HEK293 (cell line): ENCODE measurements around the gene ZFHX3.

Source experiments
- CTCF ChIA-PET: fragments of 350-600 bp; formaldehyde crosslinking; extraction: SDS; loops from one replicate; lab custom pipeline; 2021; ENCODE audit warnings: antibody characterized with exemption; lab: Yijun Ruan, JAX
- POLR2A ChIA-PET: fragments of 300-600 bp; formaldehyde crosslinking; extraction: SDS; loops from one replicate; lab custom pipeline; 2020; ENCODE audit warnings: antibody characterized with exemption, inconsistent platforms; lab: Yijun Ruan, JAX
- H3K27ac ChIP-seq: fragments of 200-500 bp; sonication (Bioruptor generic); 2 replicates; pipeline ENCODE4 v1.5.1; 2014; ENCODE audit warnings: low read depth, low read length, control low read depth, inconsistent platforms; ENCODE audit errors: extremely low read depth
- H3K36me3 ChIP-seq, 2 experiments: fragments of 200-500 bp in 1 of 2; sonication (Bioruptor generic) in 1 of 2; 1 replicate in 1 of 2; 2 replicates in 1 of 2; pipeline ENCODE4 v1.5.1; 2014 to 2017; ENCODE audit warnings: inconsistent platforms in 2 of 2, low read length in 2 of 2; ENCODE audit not compliant: control insufficient read depth in 2 of 2, insufficient read depth in 1 of 2
- H3K4me1 ChIP-seq: fragments of 200-500 bp; sonication (Bioruptor generic); 2 replicates; pipeline ENCODE4 v1.5.1; 2014; ENCODE audit warnings: mild to moderate bottlenecking, low read length, inconsistent platforms; ENCODE audit not compliant: control insufficient read depth, insufficient read depth
- H3K4me3 ChIP-seq: 2 replicates; pipeline ENCODE4 v1.5.1; 2011; ENCODE audit warnings: low read depth, mild to moderate bottlenecking, control low read depth, low read length, moderate library complexity
- H3K9me3 ChIP-seq: fragments of 200-500 bp; sonication (Bioruptor generic); 2 replicates; pipeline ENCODE4 v1.5.1; 2014; ENCODE audit warnings: low read depth, low read length, inconsistent platforms; ENCODE audit not compliant: control insufficient read depth, insufficient read depth
- GLI4 ChIP-seq: fragments of 450-650 bp; formaldehyde crosslinking; IDR thresholded peaks from 2 replicates; pipeline ENCODE4 v1.5.1; 2016; ENCODE audit warnings: missing biosample characterization, missing genetic modification characterization
- KLF10 ChIP-seq: fragments of 450-650 bp; IDR thresholded peaks from 2 replicates; pipeline ENCODE4 v1.5.1; 2018; ENCODE audit warnings: missing biosample characterization, mild to moderate bottlenecking, missing genetic modification characterization
- PBX3 ChIP-seq: sonication (generic); formaldehyde crosslinking; IDR thresholded peaks from 2 replicates; pipeline ENCODE4 v1.8.1; 2022; ENCODE audit warnings: mild to moderate bottlenecking, moderate library complexity, missing genetic modification reagents
- ZNF138 ChIP-seq: fragments of 450-650 bp; formaldehyde crosslinking; IDR thresholded peaks from 2 replicates; pipeline ENCODE4 v1.5.1; 2016; ENCODE audit warnings: missing biosample characterization, missing genetic modification characterization, borderline replicate concordance
- ZNF146 ChIP-seq: fragments of 450-650 bp; formaldehyde crosslinking; IDR thresholded peaks from 2 replicates; pipeline ENCODE4 v1.5.1; 2016; ENCODE audit warnings: missing biosample characterization, missing genetic modification characterization
- ZNF23 ChIP-seq: fragments of 450-650 bp; formaldehyde crosslinking; IDR thresholded peaks from 2 replicates; pipeline ENCODE4 v1.5.1; 2016; ENCODE audit warnings: missing biosample characterization, missing genetic modification characterization, borderline replicate concordance
- ZNF350 ChIP-seq: fragments of 450-650 bp; formaldehyde crosslinking; IDR thresholded peaks from 2 replicates; pipeline ENCODE4 v1.5.0; 2017; ENCODE audit warnings: missing biosample characterization, mild to moderate bottlenecking, missing genetic modification characterization
- ZNF37A ChIP-seq: fragments of 450-650 bp; IDR thresholded peaks from 2 replicates; pipeline ENCODE4 v1.5.1; 2018; ENCODE audit warnings: missing biosample characterization, missing genetic modification characterization
- ZNF416 ChIP-seq: fragments of 450-650 bp; formaldehyde crosslinking; IDR thresholded peaks from 2 replicates; pipeline ENCODE4 v1.5.1; 2016; ENCODE audit warnings: missing biosample characterization, missing genetic modification characterization
- ZNF600 ChIP-seq: fragments of 450-650 bp; formaldehyde crosslinking; IDR thresholded peaks from 2 replicates; pipeline ENCODE4 v1.5.1; 2016; ENCODE audit warnings: missing biosample characterization, missing genetic modification characterization
- ZNF658 ChIP-seq: fragments of 450-650 bp; formaldehyde crosslinking; IDR thresholded peaks from 2 replicates; pipeline ENCODE4; 2016; ENCODE audit warnings: missing biosample characterization, missing genetic modification characterization
- ZSCAN30 ChIP-seq: fragments of 450-650 bp; IDR thresholded peaks from 2 replicates; pipeline ENCODE4 v1.5.1; 2018; ENCODE audit warnings: missing biosample characterization, mild to moderate bottlenecking, missing genetic modification characterization, moderate library complexity
- TF ChIP-seq, protein P1 (sequence below): fragments of 450-650 bp; formaldehyde crosslinking; IDR thresholded peaks from 2 replicates; pipeline ENCODE4 v1.5.0; 2017; ENCODE audit warnings: missing biosample characterization, missing genetic modification characterization, borderline replicate concordance
- TF ChIP-seq, protein P2 (sequence below): fragments of 450-650 bp; IDR thresholded peaks from 2 replicates; pipeline ENCODE4 v1.5.1; 2018; ENCODE audit warnings: missing biosample characterization, missing genetic modification characterization
- TF ChIP-seq, protein P3 (sequence below): fragments of 450-650 bp; formaldehyde crosslinking; IDR thresholded peaks from 2 replicates; pipeline ENCODE4 v1.5.1; 2016; ENCODE audit warnings: missing biosample characterization, missing genetic modification characterization, borderline replicate concordance
- TF ChIP-seq, protein P4 (sequence below): fragments of 450-650 bp; formaldehyde crosslinking; conservative IDR thresholded peaks from 2 replicates; pipeline ENCODE4 v1.5.1; 2016; ENCODE audit warnings: low read depth, missing biosample characterization, missing genetic modification characterization

Gene ZFHX3

GRCh38 chr16:73026754-73027684, 20.9 kb downstream of the ZFHX3 start (continued):
- TF ChIP-seq ZNF416: no peak
- no peak for TF ChIP-seq ZNF146
- no peak for TF ChIP-seq ZNF37A (tag by site-specific recombination)

GRCh38 chr16:73025856-73026210, 22.1 kb downstream of the ZFHX3 start:
- TF ChIP-seq, protein P1, sequence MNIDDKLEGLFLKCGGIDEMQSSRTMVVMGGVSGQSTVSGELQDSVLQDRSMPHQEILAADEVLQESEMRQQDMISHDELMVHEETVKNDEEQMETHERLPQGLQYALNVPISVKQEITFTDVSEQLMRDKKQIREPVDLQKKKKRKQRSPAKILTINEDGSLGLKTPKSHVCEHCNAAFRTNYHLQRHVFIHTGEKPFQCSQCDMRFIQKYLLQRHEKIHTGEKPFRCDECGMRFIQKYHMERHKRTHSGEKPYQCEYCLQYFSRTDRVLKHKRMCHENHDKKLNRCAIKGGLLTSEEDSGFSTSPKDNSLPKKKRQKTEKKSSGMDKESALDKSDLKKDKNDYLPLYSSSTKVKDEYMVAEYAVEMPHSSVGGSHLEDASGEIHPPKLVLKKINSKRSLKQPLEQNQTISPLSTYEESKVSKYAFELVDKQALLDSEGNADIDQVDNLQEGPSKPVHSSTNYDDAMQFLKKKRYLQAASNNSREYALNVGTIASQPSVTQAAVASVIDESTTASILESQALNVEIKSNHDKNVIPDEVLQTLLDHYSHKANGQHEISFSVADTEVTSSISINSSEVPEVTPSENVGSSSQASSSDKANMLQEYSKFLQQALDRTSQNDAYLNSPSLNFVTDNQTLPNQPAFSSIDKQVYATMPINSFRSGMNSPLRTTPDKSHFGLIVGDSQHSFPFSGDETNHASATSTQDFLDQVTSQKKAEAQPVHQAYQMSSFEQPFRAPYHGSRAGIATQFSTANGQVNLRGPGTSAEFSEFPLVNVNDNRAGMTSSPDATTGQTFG (tag by site-specific recombination): no peak
- TF ChIP-seq KLF10 (tag by site-specific recombination) (peak; percentile 28; the same call in 1 of the 2 replicates), ZNF658 (tag by site-specific recombination) (no peak), ZNF350 (tag by site-specific recombination) (no peak), PBX3 (CRISPR knock-in tag) (no peak)
- TF ChIP-seq, all 188 proteins: peak for 1
- H3K36me3 ChIP-seq: no peaks in the 10 kb centered on the region
- POLR2A ChIA-PET: no interaction called here
- CTCF ChIA-PET: no interaction called here
- no peak overlapping the region for H3K27ac ChIP-seq
- no peak overlapping the region for H3K4me3 ChIP-seq
- no peaks in the 10 kb centered on the region for H3K9me3 ChIP-seq
- peaks cover 6% of the 10 kb centered on the region; the same call in 1 of the 2 replicates for H3K4me1 ChIP-seq

DNA sequence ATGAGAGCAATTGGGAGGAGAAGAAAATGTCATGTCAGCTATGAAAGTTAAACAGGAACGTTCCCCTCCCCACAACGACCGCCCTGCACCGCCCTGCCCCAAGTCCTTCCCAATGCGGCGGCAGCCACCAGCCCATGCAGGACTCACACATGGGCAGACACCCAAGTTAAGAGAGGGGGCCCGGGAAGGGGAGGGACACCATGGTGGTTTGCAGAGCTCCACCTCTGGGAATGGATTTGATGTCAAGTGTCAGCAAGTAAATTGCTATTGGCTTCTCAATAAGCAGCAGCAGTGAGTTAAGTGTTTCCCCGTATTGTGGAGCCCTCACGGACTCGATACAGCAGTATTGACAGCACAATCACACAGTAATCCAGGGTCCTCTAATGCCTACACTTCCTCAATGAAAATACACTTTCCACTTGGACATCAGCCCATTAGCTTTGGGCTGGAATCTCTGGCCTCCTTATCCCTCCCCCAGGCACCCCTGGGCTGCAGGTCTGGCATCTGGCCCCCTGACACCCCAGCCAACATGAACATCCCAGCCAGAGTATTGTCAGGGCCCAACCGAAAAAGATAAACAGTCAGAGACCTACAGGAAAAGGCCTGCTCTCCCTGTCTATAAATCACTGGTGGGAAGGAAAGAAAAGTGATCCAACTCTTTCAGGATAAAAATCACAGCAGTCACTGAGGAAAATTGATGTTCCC, 22.6 kb downstream of the ZFHX3 start:
- POLR2A ChIA-PET: no interaction called here
- H3K4me3 ChIP-seq: no peak overlapping the region
- H3K4me1 ChIP-seq: peaks cover 12% of the 10 kb centered on the region
- H3K27ac ChIP-seq: no peak overlapping the region
- no peaks in the 10 kb centered on the region for H3K36me3 ChIP-seq
- H3K9me3 ChIP-seq: no peaks in the 10 kb centered on the region
- CTCF ChIA-PET: interaction anchor here (0.6 to 1.1 kb wide), 3 partner anchors 9 to 171 kb away, joined by 3 to 4 read pairs (median 3); no protein-coding TSS in a partner anchor
- TF ChIP-seq ZSCAN30 (tag by site-specific recombination): no peak
- no peak for TF ChIP-seq GLI4 (tag by site-specific recombination)
- TF ChIP-seq ZNF600 (tag by site-specific recombination): no peak
- no peak for TF ChIP-seq ZNF138 (tag by site-specific recombination)
- TF ChIP-seq, protein P2, sequence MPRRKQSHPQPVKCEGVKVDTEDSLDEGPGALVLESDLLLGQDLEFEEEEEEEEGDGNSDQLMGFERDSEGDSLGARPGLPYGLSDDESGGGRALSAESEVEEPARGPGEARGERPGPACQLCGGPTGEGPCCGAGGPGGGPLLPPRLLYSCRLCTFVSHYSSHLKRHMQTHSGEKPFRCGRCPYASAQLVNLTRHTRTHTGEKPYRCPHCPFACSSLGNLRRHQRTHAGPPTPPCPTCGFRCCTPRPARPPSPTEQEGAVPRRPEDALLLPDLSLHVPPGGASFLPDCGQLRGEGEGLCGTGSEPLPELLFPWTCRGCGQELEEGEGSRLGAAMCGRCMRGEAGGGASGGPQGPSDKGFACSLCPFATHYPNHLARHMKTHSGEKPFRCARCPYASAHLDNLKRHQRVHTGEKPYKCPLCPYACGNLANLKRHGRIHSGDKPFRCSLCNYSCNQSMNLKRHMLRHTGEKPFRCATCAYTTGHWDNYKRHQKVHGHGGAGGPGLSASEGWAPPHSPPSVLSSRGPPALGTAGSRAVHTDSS (tag by site-specific recombination): no peak
- TF ChIP-seq ZNF23 (tag by site-specific recombination): no peak
- TF ChIP-seq, protein P3, sequence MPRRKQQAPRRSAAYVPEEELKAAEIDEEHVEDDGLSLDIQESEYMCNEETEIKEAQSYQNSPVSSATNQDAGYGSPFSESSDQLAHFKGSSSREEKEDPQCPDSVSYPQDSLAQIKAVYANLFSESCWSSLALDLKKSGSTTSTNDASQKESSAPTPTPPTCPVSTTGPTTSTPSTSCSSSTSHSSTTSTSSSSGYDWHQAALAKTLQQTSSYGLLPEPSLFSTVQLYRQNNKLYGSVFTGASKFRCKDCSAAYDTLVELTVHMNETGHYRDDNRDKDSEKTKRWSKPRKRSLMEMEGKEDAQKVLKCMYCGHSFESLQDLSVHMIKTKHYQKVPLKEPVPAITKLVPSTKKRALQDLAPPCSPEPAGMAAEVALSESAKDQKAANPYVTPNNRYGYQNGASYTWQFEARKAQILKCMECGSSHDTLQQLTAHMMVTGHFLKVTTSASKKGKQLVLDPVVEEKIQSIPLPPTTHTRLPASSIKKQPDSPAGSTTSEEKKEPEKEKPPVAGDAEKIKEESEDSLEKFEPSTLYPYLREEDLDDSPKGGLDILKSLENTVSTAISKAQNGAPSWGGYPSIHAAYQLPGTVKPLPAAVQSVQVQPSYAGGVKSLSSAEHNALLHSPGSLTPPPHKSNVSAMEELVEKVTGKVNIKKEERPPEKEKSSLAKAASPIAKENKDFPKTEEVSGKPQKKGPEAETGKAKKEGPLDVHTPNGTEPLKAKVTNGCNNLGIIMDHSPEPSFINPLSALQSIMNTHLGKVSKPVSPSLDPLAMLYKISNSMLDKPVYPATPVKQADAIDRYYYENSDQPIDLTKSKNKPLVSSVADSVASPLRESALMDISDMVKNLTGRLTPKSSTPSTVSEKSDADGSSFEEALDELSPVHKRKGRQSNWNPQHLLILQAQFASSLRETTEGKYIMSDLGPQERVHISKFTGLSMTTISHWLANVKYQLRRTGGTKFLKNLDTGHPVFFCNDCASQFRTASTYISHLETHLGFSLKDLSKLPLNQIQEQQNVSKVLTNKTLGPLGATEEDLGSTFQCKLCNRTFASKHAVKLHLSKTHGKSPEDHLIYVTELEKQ: no peak
- TF ChIP-seq, protein P4, sequence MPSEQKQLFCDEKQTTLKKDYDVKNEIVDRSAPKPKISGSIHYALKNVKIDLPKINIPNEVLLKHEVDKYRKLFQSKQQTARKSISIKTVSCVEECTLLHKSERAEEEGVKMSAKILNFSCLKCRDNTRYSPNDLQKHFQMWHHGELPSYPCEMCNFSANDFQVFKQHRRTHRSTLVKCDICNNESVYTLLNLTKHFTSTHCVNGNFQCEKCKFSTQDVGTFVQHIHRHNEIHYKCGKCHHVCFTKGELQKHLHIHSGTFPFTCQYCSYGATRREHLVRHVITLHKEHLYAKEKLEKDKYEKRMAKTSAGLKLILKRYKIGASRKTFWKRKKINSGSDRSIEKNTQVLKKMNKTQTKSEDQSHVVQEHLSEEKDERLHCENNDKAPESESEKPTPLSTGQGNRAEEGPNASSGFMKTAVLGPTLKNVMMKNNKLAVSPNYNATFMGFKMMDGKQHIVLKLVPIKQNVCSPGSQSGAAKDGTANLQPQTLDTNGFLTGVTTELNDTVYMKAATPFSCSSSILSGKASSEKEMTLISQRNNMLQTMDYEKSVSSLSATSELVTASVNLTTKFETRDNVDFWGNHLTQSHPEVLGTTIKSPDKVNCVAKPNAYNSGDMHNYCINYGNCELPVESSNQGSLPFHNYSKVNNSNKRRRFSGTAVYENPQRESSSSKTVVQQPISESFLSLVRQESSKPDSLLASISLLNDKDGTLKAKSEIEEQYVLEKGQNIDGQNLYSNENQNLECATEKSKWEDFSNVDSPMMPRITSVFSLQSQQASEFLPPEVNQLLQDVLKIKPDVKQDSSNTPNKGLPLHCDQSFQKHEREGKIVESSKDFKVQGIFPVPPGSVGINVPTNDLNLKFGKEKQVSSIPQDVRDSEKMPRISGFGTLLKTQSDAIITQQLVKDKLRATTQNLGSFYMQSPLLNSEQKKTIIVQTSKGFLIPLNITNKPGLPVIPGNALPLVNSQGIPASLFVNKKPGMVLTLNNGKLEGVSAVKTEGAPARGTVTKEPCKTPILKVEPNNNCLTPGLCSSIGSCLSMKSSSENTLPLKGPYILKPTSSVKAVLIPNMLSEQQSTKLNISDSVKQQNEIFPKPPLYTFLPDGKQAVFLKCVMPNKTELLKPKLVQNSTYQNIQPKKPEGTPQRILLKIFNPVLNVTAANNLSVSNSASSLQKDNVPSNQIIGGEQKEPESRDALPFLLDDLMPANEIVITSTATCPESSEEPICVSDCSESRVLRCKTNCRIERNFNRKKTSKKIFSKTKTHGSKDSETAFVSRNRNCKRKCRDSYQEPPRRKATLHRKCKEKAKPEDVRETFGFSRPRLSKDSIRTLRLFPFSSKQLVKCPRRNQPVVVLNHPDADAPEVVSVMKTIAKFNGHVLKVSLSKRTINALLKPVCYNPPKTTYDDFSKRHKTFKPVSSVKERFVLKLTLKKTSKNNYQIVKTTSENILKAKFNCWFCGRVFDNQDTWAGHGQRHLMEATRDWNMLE: no peak
